Right ventricle myocardium inferior (tissue), 1 donor: Measurements from ENCODE around the gene NPAS1. TPM values are rescaled to one million over a fixed set of nuclear protein-coding genes. Genes with fewer than 3 reads are reported as not detected.

ENCODE experiments used
- total RNA-seq: library from RNA; stranded (reverse); fragmentation: NEBNext Ultra II Directional; extraction: Animal tissue kit (Norgen Biotek cat#: 25700); gene quantifications from one replicate; pipeline ENCODE4 v1.2.1, GENCODE V29; 2021
- donor health status: DM: no; HTN: yes; CAD: no; lungs with severe emphysema.

NPAS1 gene
- total RNA-seq, 1 donor from 2014 or later = not detected

Other genes starting within 250 kb of the NPAS1 start
- gene SLC1A5, start 231.2 kb upstream of the NPAS1 start, total RNA-seq = 10.1 TPM
- gene AP2S1, start 169.0 kb upstream of the NPAS1 start, total RNA-seq = 94.7 TPM
- gene ARHGAP35, start 158.8 kb upstream of the NPAS1 start, total RNA-seq = 64.4 TPM
- 27.7 TPM for gene TMEM160, start 28.8 kb downstream of the NPAS1 start, total RNA-seq
- 20.5 TPM for gene ZC3H4, start 93.9 kb downstream of the NPAS1 start, total RNA-seq
- 45.1 TPM for gene SAE1, start 111.0 kb downstream of the NPAS1 start, total RNA-seq
- gene BBC3, start 211.4 kb downstream of the NPAS1 start, total RNA-seq = 5.0 TPM
- 21.2 TPM for gene CCDC9, start 236.7 kb downstream of the NPAS1 start, total RNA-seq